Right renal pelvis (tissue), 4 donors: Measurements from ENCODE around the gene BPGM. TPM values are rescaled to one million over a fixed set of nuclear protein-coding genes. Genes with fewer than 3 reads are reported as not detected.

ENCODE experiments used
- DNase-seq, 4 donors: peaks; one replicate each; pipeline ENCODE4 v3.0.0-alpha.2; 2013; ENCODE audit warnings: low read depth in 4 of 4, low spot score in 3 of 4, missing footprints in 1 of 4
- polyA plus RNA-seq, 4 donors: library from polyadenylated mRNA; unstranded; fragments of 120-200 nt; gene quantifications; one replicate each; pipeline ENCODE4 v1.2.1, GENCODE V29; 2013; ENCODE audit not compliant: insufficient read length in 4 of 4

The BPGM gene
- polyA plus RNA-seq, 4 donors: 42.9 to 50.2 (median 49.2) TPM

DNA sequence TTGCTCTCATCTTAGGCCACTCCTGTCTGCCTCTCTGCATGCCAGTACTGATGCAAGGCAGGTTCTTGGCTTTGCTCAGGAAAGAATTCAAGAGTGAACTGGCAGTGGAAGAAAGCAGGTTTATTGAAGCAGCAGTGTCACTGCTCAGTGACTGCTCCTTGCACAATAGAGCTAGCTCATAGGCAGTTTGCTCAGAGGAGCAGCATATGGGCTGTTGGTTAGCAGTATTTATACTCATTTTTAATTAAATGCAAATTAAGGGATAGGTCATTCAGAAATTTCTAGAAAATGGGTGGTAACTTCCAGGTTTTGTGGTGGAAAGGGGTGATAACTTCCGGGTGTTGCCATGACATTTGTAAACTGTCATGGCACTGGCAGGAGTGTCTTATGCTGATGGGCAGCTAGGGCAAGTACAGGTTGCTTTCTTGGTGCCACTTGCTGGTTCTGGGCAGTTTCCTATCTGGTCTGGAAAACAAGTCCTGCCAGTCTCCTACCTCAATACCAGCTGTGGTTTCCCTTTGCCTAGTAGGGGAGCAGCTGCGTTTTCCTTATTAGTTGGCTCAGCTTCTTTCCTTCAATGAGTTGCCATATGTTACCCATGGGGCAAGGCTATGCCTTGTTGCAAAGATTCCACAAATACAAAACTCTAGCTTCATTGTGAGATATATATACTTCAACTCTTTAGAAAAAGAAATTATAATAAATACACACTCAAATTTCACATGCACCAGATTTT is 68.0 kb downstream of the BPGM start:
- no peak for DNase-seq

DNA sequence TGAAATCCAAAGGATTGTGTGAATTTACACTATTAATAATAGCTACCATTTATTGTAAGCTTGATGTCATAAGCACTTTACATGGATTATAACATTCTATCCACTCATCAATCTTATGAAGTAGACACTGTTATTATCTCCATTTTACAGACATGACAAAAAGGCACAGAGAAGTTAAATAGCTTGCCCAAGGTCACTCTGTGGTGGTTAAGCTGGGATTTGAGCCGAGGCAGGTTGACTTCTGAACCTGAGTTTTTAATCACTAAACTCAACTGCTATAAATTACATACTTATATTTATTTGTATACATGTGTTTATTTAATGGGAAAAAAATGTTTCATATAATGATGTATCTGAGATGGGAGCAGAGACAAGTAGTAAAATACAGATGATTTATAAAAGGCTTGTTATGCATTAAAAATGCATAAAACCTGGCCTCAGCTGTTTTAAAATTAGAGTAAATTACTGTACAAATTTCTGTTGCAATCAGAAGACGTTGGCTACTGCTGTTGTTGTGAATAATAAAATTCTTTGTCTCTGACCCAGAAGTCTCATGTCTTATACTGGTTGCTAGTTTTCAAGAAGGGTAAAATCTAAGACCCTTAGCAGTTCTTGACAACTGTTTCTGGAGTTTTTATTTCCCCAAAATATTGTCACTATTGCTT is 71.7 kb downstream of the BPGM start:
- no peak for DNase-seq

DNA sequence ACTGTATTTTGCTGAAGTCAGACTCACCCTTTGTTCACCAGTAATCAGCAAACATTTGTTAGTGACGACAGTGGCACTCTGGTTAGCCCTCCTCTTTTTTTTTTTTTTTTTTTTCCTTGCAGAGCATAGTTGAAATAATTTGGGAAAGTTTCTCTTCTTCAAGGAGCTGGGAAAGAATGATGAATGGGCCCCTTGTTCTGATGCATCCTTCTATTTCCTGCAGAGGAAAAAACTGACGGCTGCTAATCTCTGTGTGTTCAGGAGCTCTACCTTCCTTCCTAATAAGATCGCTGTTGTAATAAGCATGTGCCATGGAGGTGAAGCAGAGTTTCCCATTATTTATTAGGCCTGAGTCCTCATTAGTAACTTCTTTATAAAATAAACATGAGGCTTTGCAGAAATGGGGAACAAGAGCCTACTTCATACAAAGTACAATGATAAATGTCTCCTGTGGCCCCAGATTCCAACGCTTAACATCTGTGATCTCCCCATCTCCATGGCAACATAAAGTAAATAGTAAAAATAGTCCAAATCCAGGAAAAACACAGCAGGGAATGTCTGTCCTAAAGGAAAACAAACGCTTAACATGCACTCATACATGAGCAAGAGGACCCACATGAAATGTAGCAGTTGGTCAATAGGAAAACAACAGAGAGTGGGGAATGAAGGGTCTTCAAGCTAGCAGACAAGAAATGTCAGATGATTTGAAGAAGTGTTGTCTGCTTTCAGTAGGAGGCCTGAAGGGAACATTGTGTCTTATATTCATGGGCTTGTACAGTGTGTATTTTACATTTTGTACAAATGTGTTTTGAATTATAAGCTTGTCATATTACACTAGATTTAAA is 73.7 kb downstream of the BPGM start:
- DNase-seq: no peak

DNA sequence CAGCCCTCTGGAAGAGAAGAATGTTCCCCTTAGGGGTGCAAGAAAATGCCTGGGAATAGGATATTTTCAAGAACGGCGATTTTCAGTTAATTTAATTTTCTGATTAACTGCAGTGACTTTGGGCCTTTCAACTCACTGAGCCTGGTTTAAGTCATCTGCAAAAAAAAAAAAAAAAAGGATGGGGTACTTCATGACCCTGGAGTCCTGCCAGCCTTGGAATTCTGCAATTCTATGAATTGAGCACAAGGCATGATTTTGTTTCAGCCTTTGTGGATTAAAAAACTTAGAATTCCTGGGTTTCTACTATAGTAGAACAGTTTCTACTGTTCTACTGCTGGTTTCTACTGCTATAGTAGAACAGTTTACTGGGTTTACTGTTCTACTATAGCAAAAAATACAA is 74.5 kb downstream of the BPGM start:
- DNase-seq: no peak

DNA sequence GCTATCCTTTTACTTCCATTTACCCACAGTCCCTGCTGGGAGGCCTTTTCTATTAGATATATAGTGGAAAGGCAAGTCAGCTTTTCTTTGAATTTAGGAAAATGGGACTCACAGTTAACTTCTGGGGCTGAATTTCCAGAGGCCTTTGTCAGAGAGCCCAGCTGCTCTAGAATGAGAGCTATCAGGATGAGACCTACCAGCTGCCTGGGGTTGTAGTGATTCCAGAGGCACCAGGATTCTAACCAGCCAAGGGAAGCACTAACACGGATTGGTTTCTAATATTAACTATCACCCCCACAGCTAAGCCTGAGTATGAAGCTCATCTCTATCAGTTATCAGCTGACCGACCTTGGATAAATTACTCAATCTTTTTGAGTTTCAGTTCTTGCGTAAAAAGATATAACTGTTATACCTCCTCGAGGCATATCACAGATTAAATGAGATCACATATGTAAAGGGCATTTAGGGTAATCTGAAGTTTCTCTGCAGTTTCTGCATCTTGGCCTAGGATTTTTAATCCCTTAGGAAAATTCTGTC is 76.2 kb downstream of the BPGM start:
- no peak for DNase-seq

DNA sequence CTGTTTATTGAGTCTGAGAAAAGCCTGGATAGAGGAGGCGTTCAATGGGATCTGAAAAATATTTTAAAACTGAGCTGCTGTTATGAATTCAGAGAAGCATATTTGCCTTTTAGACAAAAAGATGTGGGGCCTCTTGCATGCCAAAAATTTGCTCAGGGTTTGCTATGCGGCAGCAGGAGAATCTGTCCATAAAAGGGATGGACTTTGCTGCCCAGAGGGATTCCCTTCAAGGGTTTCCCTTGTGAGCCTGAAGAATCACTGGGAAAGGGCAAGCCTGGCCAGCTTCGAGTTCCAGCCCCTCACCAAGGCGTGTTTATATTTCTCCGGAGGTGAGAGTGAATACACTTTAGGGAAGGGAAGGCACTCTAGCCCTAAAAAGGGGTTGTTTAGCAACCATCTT is 77.2 kb downstream of the BPGM start:
- no peak for DNase-seq

DNA sequence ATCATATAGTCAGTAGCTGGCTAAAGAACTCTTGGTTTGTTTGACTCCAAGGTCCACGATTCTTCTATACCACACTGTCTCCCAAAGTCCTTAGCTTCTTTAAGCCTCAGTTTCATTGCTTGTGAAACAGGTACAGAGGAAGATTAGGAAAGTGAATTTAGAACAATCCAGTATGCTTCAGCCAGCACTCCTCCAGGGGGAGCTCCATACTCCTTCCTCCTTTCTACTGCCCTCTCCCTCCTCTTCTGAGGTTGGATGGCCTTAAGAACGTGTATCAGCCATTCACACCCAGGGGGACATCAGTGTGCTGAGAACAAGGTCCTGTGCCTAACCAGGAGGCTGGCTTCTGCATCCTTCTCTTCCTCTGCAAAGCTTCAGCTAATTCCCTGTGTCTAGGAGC is 78.0 kb downstream of the BPGM start:
- no peak for DNase-seq

DNA sequence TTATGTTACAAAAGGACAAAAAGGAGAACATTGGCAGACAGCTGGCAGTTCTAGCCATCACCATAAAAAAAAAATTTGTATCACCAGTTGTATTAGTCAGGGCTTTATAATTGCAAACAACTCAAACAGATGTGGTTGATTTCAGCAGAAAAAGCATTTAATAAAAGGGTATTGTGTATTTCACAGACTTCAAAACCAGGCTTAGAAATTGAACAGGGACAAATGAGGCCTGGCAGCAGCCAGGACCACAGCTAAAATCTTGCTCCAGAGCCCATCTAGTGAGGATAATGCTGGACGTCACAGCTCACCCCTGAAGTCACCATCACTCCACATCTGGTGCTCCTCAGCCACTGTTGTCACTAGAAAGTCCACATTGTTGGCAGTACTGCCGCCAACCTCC is 79.9 kb downstream of the BPGM start:
- DNase-seq: no peak

DNA sequence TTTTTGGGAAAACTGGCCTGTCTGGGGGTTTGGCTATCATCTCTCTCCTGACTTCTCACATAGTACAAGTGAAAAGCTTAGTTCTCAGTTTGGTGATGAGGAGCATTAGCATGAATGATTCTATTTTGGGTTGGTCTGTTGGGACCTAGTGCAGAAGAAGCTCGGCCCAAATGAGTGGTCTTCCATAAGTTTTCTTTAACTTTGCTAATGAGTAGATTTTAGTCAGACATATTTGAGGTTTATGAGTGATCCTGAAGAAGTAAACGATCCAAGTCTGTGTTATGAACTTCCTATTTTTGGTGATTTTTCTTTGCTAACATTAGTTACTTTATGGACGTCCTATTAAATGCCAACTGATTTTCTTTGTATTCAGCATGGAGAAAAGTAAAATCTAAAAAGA is 81.1 kb downstream of the BPGM start:
- DNase-seq: no peak

Other genes with a start within 250 kb of the BPGM start
- gene AKR1B1, start 187.8 kb upstream of the BPGM start, polyA plus RNA-seq: 100 to 1,000 TPM; 102 to 111 (median 106) TPM
- under 1 TPM in 2 of 4 donors, not detected in 2; 0.05 to 0.21 TPM for gene AKR1B10, start 119.3 kb upstream of the BPGM start, polyA plus RNA-seq
- gene AKR1B15, start 97.7 kb upstream of the BPGM start, polyA plus RNA-seq: under 1 TPM in 2 of 4 donors, not detected in 2; 0.05 to 0.16 TPM
- gene CALD1, start 132.8 kb downstream of the BPGM start, polyA plus RNA-seq: 100 to 1,000 TPM; 229 to 278 (median 260) TPM